WERI-Rb-1 (cell line): Measurements from ENCODE around the gene MIDN.
"Not testable (repeated sequence)": the region's sequence is repeated elsewhere in the genome, so short reads cannot be mapped to it uniquely, and the experiment has no call there.

Source experiments
- DNase-seq: peaks from one replicate; pipeline ENCODE4 v3.0.0-alpha.2; 2020
- H3K27ac ChIP-seq: fragments of 250-450 bp; sonication (Bioruptor Pico); 2 replicates; pipeline ENCODE4 v1.5.1; 2020; ENCODE audit warnings: mild to moderate bottlenecking, moderate library complexity
- H3K27me3 ChIP-seq: fragments of 250-450 bp; sonication (Bioruptor Pico); 2 replicates; pipeline ENCODE4 v1.5.1; 2021; ENCODE audit warnings: mild to moderate bottlenecking, low read depth, moderate library complexity; ENCODE audit not compliant: insufficient read depth, severe bottlenecking
- H3K36me3 ChIP-seq: fragments of 250-450 bp; sonication (Bioruptor Pico); 2 replicates; pipeline ENCODE4 v1.5.1; 2020; ENCODE audit warnings: mild to moderate bottlenecking, moderate library complexity
- H3K4me3 ChIP-seq: 2 replicates; pipeline ENCODE4 v1.5.1; 2011; ENCODE audit warnings: low read depth, mild to moderate bottlenecking, control low read depth, low read length
- H3K9me3 ChIP-seq: fragments of 250-450 bp; sonication (Bioruptor Pico); 2 replicates; pipeline ENCODE4 v1.5.1; 2021; ENCODE audit warnings: mild to moderate bottlenecking, moderate library complexity; ENCODE audit not compliant: severe bottlenecking
- CTCF ChIP-seq: IDR thresholded peaks from 2 replicates; pipeline ENCODE4 v1.5.1; 2011; ENCODE audit warnings: low read depth, mild to moderate bottlenecking, control low read depth, inconsistent platforms, low read length

The MIDN gene

GRCh38 chr19:1206864-1207450 is 41.4 kb upstream of the MIDN start:
- H3K27ac ChIP-seq = no peak overlapping the region
- H3K27me3 ChIP-seq = no peaks in the 10 kb centered on the region
- DNase-seq = no peak
- TF ChIP-seq CTCF = no peak
- H3K9me3 ChIP-seq = no peaks in the 10 kb centered on the region
- peak overlapping the region; percentile 67 for H3K4me3 ChIP-seq
- peaks cover 47% of the 10 kb centered on the region for H3K36me3 ChIP-seq

GRCh38 chr19:1208830-1209229 is 39.6 kb upstream of the MIDN start:
- H3K27me3 ChIP-seq, H3K27ac ChIP-seq, H3K9me3 ChIP-seq, H3K4me3 ChIP-seq, DNase-seq: not testable (repeated sequence)
- peaks cover 61% of the 10 kb centered on the region for H3K36me3 ChIP-seq

DNA sequence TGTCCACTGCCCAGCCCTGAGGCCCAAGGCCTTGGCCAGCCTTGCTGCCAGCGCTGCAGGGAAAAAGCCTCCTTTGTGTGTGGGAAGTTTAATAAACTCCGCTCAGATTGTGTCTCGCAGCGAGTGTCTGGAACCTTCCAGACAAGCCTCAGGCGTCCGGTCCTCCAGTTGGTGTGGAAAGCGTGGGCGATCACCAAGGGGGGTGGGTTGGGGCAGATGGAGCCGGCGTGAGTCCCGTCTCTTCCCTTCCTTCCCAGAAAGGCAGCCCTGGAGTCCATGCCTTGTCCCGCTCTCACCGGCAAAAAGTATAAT is 38.2 kb upstream of the MIDN start:
- Histone ChIP-seq H3K27ac (peak overlapping the region; percentile 50), H3K27me3 (no peaks in the 10 kb centered on the region)
- no peak for TF ChIP-seq CTCF

GRCh38 chr19:1211494-1212234 is 36.7 kb upstream of the MIDN start:
- no peak overlapping the region for H3K4me3 ChIP-seq
- TF ChIP-seq CTCF = no peak
- no peaks in the 10 kb centered on the region for H3K27me3 ChIP-seq
- H3K27ac ChIP-seq = no peak overlapping the region
- no peak for DNase-seq
- H3K36me3 ChIP-seq = peaks cover 68% of the 10 kb centered on the region
- no peaks in the 10 kb centered on the region for H3K9me3 ChIP-seq

More for the DNA sequence above, 38.2 kb upstream of the MIDN start:
- peaks cover 68% of the 10 kb centered on the region for H3K36me3 ChIP-seq
- DNase-seq = no peak
- H3K4me3 ChIP-seq = no peak overlapping the region
- H3K9me3 ChIP-seq = no peaks in the 10 kb centered on the region

- no peaks in the 10 kb centered on the region for H3K27me3 ChIP-seq
- DNase-seq = no peak
- no peaks in the 10 kb centered on the region for H3K9me3 ChIP-seq
- peaks cover 59% of the 10 kb centered on the region for H3K36me3 ChIP-seq
- no peak overlapping the region for H3K4me3 ChIP-seq
- H3K27ac ChIP-seq = peak overlapping the region; percentile 40; the same call in 1 of the 2 replicates
- no peak for TF ChIP-seq CTCF
Observed at GRCh38 chr19:1213391-1214286, 34.7 kb upstream of the MIDN start.

- no peak overlapping the region for H3K4me3 ChIP-seq
- no peak for DNase-seq
- TF ChIP-seq CTCF = no peak
- peaks cover 53% of the 10 kb centered on the region for H3K36me3 ChIP-seq
- H3K9me3 ChIP-seq = no peaks in the 10 kb centered on the region
- H3K27me3 ChIP-seq = no peaks in the 10 kb centered on the region
- peak overlapping the region; percentile 40; the same call in 1 of the 2 replicates for H3K27ac ChIP-seq
Observed at GRCh38 chr19:1214299-1214861, 34.0 kb upstream of the MIDN start.
